HG02884 (cell line): ENCODE measurements around the gene DCX.

Experiments
- ATAC-seq: cut with Tn5 transposase; IDR thresholded peaks from one replicate; pipeline ENCODE4 v1.9.1; 2021; ENCODE audit warnings: mild to moderate bottlenecking, moderate library complexity; ENCODE audit not compliant: unreplicated experiment

DCX gene

DNA sequence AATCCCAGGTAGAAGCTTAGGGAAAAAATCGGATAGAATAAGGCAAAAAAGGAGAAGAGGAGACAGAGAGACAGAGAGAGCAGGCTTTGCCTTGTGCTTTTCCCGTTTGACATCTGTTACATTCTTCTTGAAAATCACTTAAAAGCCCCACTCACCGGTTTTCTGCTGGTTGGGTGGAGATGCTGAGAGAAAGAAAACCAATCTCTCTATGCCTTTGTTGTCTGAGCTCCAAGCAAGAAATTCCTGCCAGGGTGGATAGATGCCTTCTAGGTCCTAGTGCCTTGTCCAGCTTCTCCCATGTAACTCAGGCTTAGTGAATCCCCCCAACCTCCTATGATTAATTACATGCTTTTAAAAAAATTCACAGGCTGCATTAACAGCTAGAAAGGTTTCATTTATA, at the start of gene DCX:
DCX (minus strand) TSS at position 210 of the 400 bp plus-strand sequence. CDS start 1,794 bp downstream, outside the sequence.
- no peak for ATAC-seq

DNA sequence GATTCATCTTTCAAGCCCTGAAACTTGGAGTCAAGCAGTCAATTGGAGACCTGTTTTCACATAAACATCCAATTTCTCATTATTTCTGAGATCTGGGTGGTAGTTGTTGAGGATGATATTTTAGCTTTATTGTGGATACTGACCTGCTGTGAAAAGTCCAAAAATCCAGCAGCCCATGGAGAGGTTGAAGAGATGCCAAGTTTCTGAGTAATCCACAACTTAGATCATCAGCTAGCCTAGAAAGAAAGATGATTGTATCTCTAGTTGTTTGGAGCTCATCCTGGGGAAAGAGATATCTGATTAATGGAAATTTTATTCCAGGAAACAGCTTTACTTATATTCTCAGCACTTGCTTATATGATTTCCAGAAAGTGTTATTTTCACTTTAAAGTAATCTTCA, 48.6 kb upstream of the DCX start:
- ATAC-seq = no peak

DNA sequence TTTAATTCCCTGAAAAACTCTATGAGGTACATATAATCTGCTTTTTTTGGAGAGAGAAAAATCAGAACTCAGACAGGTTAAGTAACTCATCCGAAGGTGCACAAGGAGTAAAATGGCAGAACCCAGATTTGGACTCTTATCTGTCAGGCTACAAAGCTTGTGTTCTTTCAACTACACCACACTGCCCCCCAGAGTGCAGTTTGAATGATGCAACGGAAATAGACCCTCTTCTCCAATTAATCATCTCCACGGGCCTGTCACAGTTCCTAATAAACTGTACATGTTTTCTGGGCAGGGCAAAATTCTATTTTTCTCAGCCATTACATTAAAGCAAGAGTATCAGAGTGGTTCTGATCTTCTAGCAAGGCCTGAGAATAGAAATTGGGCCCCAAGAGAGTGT, 35.3 kb upstream of the DCX start:
- peak; percentile 70 for ATAC-seq

DNA sequence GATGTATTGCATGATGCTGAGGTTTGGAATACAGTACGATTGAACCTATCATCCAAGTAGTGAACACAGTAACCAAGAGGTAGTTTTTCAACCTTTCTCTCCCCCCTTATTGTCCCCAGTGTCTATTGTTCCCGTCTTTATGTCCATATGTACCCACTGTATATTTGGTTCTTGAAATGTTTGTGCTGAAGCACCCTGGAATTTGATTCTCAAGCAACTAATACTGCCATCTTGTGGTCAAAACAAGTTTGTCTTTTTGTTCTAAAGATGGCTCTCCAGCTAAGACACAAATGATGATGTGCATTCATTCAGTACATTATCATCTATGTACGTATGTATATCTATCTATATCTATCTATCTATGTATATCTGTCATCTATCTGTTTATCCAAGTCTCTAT, 33.5 kb upstream of the DCX start:
- no peak for ATAC-seq

DNA sequence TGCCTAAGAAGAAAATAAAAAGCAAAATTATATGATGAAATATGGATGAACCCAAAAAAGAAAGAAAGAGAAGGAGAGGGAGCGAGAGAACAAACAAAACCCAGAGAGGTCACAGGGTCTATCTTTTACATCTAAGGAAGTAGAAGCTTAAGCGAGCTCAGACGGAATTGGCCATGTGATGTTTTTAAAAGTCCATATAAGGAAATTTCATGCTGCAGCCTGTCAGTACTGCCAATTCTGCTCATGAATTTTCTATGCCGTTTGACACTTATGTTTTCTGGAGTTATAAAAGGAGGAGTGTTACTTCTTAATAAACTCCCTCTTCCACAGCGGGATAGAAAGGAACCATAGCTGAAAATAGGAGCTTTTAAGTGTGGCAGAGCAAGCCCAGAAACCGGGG, 32.9 kb upstream of the DCX start:
- no peak for ATAC-seq

DNA sequence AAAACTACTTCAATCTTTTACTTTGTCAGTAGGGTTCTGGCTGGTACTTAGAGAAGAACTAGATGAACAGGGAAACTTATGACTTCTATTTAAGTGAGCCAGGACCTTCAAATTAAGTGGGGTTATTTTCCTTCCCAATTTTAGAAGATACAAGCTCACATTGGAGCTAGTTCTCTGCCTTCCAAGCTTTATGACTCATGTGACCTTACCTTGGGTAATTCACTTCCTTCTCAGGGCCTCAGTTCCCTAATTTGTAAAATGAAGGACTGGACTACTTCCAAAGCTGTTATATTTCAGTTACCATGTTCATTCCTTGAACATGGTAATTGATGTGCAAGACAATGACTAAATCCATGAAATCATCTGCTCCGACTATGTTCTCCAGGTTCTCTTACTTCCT, 32.0 kb upstream of the DCX start:
- ATAC-seq = no peak

DNA sequence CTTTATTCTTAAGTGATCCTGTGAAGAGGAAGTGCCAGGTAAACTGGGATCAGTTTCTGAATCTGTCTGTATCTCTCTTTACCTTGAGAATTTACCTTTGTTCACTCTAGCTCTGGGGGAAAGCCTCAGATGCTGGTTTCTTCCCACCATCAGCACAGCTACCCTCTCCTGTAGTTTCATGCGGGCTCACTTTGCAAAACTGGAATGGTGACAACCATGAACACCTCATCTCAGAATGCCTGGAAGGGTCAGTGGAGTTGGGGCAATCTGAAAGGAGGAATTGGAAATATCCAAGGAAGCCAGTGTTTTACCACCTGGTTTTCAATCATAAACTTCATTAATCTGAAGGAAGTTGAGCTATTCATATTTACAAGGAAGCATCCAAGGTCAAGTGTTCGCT, 30.8 kb upstream of the DCX start:
- ATAC-seq = no peak

DNA sequence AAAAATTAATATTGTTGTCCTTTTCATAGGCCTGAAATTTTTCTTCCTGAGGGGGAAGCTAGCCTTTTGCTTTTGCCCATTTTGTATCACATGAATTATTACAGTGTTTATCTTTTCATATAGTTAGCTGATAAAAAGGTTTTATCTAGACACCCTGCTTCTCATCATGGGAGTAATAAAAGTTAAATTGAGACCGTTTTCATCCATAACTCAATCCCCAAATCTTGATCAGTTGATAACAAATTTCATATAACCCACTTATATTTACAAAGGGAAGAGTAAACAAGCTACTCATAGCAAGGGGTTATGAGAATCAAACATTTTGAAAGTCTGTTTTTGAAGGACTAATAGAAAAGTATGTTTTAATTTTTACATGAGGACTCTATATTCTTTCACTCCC, 23.5 kb upstream of the DCX start:
- ATAC-seq = no peak

DNA sequence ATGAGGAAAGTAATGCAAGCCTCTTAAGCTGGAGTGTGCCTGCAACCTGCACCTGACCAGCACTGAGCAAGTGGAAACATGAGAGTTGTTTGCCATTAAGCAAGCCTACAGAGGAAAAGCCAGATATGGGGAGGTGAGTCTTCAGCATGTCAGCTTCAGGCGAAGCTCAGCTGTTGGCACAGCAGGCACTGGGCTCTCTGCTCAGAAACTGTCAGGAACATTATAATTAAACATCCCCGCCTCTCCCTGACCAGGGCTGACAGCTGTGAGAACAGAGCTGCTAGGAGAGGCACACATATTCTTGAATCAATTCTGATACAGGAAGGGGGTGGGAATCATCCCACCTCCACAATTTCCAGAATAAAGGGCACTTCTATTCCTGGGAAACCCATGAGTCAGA, 19.0 kb upstream of the DCX start:
- ATAC-seq = no peak

DNA sequence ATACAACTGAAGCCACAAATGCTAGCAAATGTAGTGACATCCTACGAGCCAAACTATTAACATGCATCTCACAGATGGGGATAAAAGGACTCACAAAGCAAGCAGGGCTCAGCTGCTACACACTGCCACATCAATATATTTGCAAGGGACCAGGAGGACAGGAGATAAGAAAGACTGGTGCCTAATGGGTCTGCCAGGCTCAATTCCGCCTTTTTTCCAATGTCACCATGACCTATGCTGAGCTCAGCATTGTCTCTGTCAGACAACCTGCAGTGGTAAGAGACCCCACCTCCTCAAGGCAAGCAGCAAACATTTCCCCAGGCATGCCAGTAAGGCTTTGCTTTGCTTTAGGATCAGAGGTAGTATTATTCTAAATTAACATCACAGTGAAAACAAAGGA, 435 bp downstream of the DCX start:
- ATAC-seq = no peak

DNA sequence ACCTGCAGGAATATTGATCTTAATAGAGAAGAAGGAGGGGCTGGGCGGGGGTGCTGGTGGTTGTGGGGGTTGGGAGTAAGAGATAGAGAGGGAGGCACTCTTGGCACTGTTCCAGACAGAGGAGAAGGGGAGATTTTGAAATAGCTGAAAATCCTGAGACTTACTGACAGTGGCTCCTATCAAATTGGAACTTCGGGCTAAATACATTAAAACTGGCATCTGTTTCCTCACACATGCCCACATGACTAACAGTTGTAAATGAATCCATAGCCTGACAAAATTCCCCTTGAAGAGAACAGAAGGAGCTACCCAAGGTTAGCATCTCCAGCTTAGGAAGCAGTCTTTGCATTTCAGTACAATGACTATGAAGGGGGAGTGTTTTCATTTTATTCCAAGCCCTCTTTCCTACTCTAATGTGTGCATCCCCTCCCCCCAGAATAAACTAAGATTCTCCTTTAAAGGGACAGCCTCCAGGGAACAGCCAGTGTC, 1.4 kb downstream of the DCX start:
- no peak for ATAC-seq

DNA sequence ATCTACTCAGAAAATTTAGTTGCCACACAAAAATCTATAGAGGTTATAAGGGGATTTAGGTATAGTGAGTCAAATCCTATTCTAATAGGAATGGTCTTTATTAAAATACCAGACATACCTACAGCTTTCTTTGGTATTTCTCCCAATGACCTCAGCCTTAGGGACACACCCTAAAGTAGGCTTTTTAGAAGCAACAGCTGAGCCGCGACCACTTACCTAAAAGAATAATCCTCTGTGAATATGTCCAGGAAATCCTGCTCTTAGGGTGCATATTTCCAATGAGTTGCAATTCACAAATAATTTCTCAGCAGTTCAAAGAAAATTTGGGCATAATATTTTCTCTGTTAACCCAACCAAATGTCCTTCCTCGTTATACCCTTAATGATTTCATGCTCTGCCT, 2.7 kb downstream of the DCX start:
- ATAC-seq = no peak

DNA sequence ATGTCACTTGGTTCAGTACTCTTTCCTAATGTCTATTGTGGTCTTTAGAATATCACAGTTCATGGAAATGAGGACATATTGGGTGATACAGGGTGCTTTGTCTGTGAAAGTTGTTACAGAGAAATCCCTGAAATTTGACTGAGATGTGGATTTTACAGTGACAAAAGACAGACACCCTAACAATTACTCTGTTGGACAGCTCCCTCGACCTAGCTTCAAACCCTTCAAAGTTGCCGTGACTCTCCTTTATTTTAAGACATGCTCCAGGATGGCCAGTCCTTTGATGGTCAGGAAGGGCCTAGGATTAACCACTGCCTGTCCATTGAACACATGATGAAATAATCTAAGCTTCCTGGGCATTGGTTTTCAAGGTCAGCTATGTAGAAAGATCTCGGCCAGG, 4.0 kb downstream of the DCX start:
- no peak for ATAC-seq

DNA sequence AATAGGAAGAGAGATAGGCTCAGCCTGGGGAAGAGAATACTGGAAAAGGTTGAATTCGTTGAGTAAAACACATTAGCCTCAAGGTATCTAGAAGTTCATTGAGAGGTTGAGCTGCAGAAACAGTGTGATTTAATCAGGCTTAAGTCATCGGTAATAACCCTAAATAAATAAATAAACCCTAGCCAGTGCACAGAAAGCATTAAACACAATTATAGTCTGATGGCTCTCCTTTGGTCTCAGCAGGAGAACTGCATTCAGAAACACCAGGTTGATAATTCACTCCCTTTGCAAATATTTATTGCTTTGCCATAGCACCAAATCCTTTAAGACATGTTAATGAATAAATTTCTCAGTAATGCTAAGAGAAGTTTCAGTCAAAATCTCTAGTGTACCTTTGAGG, 9.6 kb downstream of the DCX start:
- no peak for ATAC-seq

DNA sequence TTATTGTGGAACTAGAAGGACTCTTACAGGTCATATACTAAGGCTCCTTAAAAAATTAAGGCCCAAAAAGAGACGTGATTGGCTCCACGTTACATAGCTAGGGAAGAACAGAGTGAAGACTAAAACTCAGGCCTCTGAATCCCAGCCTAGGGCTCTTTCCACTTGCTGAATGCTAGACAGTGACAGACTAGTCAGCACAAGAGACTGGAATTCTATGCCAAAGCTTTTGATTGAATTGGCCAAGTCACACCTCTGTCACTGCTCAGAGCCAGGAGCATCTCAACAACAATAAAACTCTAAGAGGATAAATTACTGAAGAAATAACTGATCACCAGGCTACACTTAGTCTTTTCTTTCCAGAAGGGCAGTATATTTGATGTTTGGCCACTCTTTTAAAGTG, 16.8 kb downstream of the DCX start:
- ATAC-seq = no peak

DNA sequence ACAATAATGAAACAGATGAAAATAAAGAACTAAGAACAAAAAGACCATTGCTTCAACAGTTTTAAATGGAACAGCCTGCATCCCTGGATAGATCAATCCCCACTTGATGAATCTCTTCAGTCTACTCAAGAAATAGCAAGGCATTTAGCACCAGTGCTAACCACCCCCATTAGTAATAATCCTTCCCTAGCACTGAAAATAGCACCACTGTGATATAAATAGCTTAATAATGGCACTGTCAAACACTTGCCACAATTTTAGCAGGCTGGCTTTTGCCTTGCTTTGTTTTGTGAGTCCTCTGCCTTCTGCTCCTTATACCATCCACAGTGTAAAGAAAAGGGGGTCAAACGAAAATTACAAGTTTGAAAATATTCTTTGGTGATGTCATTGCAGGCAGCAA, 17.4 kb downstream of the DCX start:
- no peak for ATAC-seq

DNA sequence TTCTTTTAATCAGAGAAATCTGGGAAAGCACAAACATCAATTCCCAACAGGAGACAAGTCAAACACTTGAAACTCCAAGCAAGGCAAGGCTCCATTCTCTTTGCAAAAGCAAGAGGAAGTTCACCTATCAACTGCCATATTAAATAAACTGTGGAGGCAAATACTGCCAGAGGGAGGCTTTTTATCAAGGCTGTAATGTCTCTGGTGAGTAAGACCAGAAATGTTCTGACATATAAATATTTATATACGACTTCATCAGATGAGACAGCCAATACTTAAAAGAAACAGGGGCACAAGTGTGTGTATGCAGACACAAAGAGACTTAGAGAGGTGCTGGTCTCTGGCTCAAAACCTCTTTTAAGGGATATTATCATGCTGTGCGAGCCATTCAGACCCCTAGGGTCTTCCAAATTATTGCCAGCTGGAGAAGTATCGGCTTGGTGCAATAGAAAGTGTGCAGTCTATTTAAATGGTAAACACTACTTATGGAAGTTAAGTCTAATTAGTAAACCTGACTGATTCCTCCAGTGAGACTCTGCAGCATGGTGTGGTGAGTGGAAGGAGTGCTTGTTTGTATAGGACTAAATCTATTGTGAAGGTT, 24.4 kb downstream of the DCX start:
- no peak for ATAC-seq

DNA sequence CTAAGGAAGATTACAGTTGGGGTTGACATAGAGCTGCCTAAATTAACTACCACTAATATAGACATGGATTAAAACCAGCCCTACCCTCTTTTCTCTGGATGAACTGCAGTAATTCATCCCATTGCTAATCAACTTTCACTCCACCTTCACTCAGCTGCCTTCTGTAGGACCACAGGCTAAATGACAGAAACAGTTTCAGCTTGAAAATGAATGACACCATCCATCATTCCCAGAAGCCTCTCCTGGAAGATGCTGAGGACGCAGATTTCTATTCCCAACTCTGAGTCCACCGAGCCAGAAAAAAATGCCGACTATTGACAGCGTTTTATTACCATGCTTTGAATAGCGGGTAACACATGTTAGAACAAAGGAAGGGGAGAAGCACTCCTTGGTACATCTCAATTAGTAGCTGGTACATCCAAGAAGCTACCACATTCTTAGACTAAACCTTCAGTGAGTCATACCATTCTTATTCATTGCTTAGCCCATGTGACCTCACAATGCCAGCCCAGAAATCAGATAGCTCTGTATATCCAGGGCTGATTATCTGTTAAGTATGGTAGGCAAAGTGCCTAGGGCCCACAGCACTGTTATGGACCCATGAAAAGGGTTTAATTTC, 25.3 kb downstream of the DCX start:
- ATAC-seq = no peak

DNA sequence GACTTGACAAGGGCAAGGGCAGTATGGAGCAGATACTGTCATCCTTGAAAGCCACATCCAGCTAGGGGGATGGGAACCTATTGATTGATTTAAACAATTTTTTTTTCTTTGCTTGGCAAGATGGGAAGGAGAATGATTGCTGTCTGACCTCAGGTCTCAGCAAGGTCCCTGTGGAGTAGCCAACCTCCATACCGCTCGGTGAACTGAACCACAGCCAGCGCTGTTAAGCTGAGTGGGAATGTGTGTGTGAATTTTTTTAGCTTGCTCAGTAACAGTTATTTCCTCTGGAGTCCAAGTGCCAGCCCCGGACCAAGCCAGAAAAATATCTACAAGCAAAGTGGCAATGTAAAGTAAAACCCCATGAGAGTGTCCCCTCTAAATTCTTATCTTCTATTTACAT, 25.9 kb downstream of the DCX start:
- no peak for ATAC-seq

DNA sequence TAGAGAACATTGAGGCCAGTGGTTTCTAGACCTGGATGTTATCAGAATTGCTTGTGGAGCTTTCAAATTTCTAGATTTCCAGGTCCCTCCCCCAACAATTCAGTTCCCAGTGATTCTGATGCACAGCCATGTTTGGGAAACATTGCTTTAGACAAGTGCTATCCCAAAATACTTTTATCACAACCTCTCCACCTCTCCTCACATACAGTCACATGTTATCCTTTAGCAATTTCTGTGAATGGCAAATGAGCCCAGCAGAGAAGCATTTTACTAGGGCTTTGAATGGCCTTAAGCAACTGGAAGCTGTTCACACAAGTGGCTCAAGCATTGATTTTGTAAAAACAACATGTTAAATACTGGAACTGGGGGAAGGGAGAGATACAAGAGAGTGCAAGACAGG, 29.7 kb downstream of the DCX start:
- ATAC-seq = no peak

DNA sequence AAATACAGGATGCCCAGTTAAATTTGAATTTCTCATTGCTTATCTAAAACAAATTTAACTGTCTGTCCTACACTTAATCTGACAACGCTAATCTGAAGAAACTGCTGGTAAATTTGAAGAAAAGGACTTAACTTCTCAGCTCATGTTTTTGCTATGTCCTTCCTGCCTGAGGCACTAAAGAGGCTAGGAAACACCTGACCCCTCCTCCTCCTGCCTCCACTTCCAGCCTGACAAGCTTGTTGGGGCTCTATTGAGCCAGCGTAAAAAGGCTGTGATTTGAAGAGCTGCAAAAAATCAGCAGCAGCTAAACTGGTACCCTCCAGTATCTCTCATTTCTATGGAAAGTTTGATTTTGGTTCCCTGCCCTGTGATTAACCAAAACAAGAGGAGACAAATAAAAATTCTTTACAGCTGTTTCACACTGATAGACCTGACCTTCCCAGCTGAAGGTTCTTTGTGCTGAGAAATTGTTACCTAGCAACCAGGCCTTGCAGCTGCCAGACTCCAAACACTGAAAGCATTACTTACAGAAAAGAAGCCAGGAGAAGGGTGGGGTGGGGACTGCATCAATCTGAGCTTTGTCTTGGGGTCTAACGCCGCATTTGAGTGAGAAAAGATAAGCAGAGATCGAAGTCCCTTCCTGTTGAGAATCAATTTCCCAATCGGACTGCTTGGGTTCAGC, 35.0 kb downstream of the DCX start:
- ATAC-seq = no peak

DNA sequence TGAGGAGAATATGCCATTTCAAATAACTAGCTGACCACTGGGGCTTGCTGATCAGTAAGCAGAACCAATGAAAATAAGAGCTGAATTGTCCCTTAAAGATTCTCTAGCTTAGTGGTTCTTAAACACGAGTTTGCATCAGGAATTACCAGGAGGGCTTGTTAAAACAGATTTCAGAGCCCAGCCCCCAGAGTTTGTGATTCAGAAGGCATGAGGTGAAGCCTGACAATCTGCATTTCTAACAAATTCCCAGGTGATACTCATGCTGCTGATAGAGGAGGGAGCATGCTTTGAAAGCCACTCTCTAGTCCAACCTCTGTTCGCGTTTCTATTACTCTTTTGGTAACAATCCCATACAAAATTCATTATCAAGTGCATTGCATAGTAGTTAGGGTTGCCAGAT, 35.5 kb downstream of the DCX start:
- no peak for ATAC-seq

DNA sequence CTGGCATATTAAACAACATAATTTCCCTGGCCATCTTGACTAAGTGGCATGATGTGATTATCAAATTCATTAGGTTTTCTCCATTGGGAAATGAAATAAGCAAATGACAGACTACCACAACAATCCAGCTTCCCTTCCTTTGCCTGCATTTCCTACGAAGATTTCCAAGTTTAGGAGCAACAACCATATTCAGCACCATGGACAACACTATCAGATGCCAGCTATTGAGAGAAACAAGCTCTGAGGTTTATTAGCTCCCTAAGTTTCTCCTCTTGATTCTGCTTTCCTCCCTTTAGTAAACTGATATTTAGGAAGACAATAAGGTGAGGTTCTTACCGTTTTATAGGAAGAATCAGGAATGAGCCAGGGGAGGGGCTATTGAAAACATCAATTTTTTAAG, 36.2 kb downstream of the DCX start:
- ATAC-seq = no peak
